Measurements from ENCODE around the gene PFKFB3. TPM values are rescaled to one million over a fixed set of nuclear protein-coding genes. Genes with fewer than 3 reads are reported as not detected.
"Not testable (repeated sequence)": the region's sequence is repeated elsewhere in the genome, so short reads cannot be mapped to it uniquely, and the experiment has no call there.

PFKFB3 gene
- polyA plus RNA-seq, 1 experiment: 30.7 TPM

DNA sequence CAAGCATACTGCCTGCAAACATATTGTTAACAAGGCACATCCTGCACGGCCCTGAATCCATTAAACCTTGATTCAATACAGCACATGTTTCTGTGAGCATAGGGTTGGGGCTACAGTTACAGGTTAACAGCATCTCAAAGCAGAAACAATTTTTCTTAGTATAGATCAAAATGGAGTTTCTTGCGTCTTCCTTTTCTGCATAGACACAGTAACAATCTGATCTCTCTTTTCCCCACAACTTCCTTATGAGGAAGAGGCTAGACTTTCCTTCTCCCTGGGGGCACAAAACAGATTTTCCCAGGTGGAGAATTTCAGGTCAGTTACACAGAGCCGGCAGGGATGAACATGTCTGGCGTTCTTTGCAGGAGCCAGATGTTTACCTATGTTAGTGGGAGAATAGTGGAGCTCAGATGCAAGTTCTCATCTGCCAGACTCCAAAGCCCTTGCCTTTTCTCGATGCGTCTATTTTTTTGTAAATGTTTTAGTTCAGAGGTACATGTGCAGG is 37.5 kb upstream of the PFKFB3 start:
- POLR2A ChIA-PET: no interaction called here
- Histone ChIP-seq H3K4me3 (ENCODE audit: low read depth, low read length) (no peak overlapping the region), H3K36me3 (ENCODE audit: control insufficient read depth, insufficient read depth, low read length) (peaks cover 5% of the 10 kb centered on the region), H3K27me3 (ENCODE audit: control insufficient read depth, insufficient read depth, low read length) (no peaks in the 10 kb centered on the region)
- CTCF ChIA-PET: interaction anchor here (1.5 kb wide), 1 partner anchor 37 kb away, joined by 6 read pairs; the partner anchor contains the start of gene PFKFB3
- DNase-seq (ENCODE audit: low read depth): no peak
- no peak for TF ChIP-seq CTCF (IDR thresholded peaks at IDR 0.05; ENCODE audit: insufficient read depth, low read depth, low read length)

GRCh38 chr10:6165933-6166332 is 36.8 kb upstream of the PFKFB3 start:
- H3K36me3 ChIP-seq (ENCODE audit: control insufficient read depth, insufficient read depth, low read length); POLR2A ChIA-PET; H3K27me3 ChIP-seq (ENCODE audit: control insufficient read depth, insufficient read depth, low read length); H3K4me3 ChIP-seq (ENCODE audit: low read depth, low read length); DNase-seq (ENCODE audit: low read depth): not testable (repeated sequence)
- CTCF ChIA-PET: interaction anchor here (1.5 kb wide), 1 partner anchor 37 kb away, joined by 6 read pairs; the partner anchor contains the start of gene PFKFB3

GRCh38 chr10:6167456-6167855 is 35.3 kb upstream of the PFKFB3 start:
- POLR2A ChIA-PET: no interaction called here
- Histone ChIP-seq H3K27me3 (ENCODE audit: control insufficient read depth, insufficient read depth, low read length) (no peaks in the 10 kb centered on the region), H3K36me3 (ENCODE audit: control insufficient read depth, insufficient read depth, low read length) (peaks cover 5% of the 10 kb centered on the region), H3K4me3 (ENCODE audit: low read depth, low read length) (no peak overlapping the region)
- TF ChIP-seq CTCF (IDR thresholded peaks at IDR 0.05; ENCODE audit: insufficient read depth, low read depth, low read length): no peak
- no peak for DNase-seq (ENCODE audit: low read depth)
- CTCF ChIA-PET: interaction anchor here (1.0 to 1.6 kb wide), 3 partner anchors 13 to 234 kb away, joined by 3 to 6 read pairs (median 4); no protein-coding TSS in a partner anchor

DNA sequence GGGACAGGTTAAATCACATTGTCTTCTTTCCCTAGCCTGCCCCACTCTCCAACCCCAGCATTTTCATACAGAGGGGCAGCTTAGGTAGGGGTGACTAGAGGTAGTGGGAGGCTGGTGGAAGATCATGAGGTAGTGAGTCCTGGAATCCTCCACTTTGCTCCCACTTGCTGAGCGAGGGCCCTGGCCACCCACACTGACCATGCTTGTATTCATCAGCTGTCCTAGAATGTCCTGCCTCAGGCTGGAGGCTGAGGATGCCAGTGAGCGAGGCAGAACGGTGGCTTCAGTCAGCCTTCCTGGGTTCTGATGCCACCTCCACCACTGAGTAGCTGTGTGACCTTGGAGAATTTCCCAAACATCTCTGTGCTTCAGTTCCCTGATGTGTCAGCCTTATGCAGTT is 34.6 kb upstream of the PFKFB3 start:
- DNase-seq (ENCODE audit: low read depth): no peak
- H3K27me3 ChIP-seq (ENCODE audit: control insufficient read depth, insufficient read depth, low read length): no peaks in the 10 kb centered on the region
- peaks cover 5% of the 10 kb centered on the region for H3K36me3 ChIP-seq (ENCODE audit: control insufficient read depth, insufficient read depth, low read length)
- POLR2A ChIA-PET: no interaction called here
- no peak for TF ChIP-seq CTCF (IDR thresholded peaks at IDR 0.05; ENCODE audit: insufficient read depth, low read depth, low read length)
- H3K4me3 ChIP-seq (ENCODE audit: low read depth, low read length): no peak overlapping the region
- CTCF ChIA-PET: interaction anchor here (0.7 to 1.6 kb wide), 6 partner anchors 14 to 234 kb away, joined by 3 to 6 read pairs (median 4); partner anchors contain the start of gene PFKFB3

GRCh38 chr10:6170638-6171037 is 32.1 kb upstream of the PFKFB3 start:
- DNase-seq (ENCODE audit: low read depth): no peak
- peaks cover 5% of the 10 kb centered on the region for H3K36me3 ChIP-seq (ENCODE audit: control insufficient read depth, insufficient read depth, low read length)
- no peak overlapping the region for H3K4me3 ChIP-seq (ENCODE audit: low read depth, low read length)
- no peak for TF ChIP-seq CTCF (IDR thresholded peaks at IDR 0.05; ENCODE audit: insufficient read depth, low read depth, low read length)
- ChIA-PET POLR2A (no interaction called here), CTCF (no interaction called here)
- no peaks in the 10 kb centered on the region for H3K27me3 ChIP-seq (ENCODE audit: control insufficient read depth, insufficient read depth, low read length)

Data from BJ (cell line).